HG03025 (cell line): ENCODE results near the gene EXOC6.

Experiments used
- ATAC-seq: cut with Tn5 transposase; IDR thresholded peaks from one replicate; pipeline ENCODE4 v1.9.1; 2021; ENCODE audit warnings: mild to moderate bottlenecking, moderate library complexity; ENCODE audit not compliant: unreplicated experiment, low FRiP score

The EXOC6 gene

GRCh38 chr10:92848441-92849233 lies at the start of gene EXOC6:
TSS of gene EXOC6 (plus strand) at chr10:92848520. CDS start at chr10:92848534, 14 bp downstream.
- ATAC-seq, result peak; percentile 80

- no peak for ATAC-seq
Measured at GRCh38 chr10:92799568-92799967, 48.8 kb upstream of the EXOC6 start.

GRCh38 chr10:92800134-92800733 lies 48.1 kb upstream of the EXOC6 start:
- no peak for ATAC-seq

- ATAC-seq, result no peak
Measured at GRCh38 chr10:92801978-92802872, 46.1 kb upstream of the EXOC6 start.

- ATAC-seq, result no peak
Measured at GRCh38 chr10:92809840-92810239, 38.5 kb upstream of the EXOC6 start.

- ATAC-seq, result no peak
Measured at GRCh38 chr10:92810934-92811532, 37.3 kb upstream of the EXOC6 start.

GRCh38 chr10:92811986-92812385 lies 36.3 kb upstream of the EXOC6 start:
- no peak for ATAC-seq

- ATAC-seq, result no peak
Measured at GRCh38 chr10:92813979-92814378, 34.3 kb upstream of the EXOC6 start.

- no peak for ATAC-seq
Measured at GRCh38 chr10:92814790-92815189, 33.5 kb upstream of the EXOC6 start.

- ATAC-seq, result no peak
Measured at GRCh38 chr10:92816091-92816531, 32.2 kb upstream of the EXOC6 start.

GRCh38 chr10:92822060-92822634 lies 26.2 kb upstream of the EXOC6 start:
- ATAC-seq, result no peak

- no peak for ATAC-seq
Measured at GRCh38 chr10:92822964-92823363, 25.4 kb upstream of the EXOC6 start.

- ATAC-seq, result no peak
Measured at GRCh38 chr10:92826061-92826460, 22.3 kb upstream of the EXOC6 start.

- ATAC-seq, result no peak
Measured at GRCh38 chr10:92826504-92826903, 21.8 kb upstream of the EXOC6 start.

GRCh38 chr10:92829042-92829785 lies 19.1 kb upstream of the EXOC6 start:
- no peak for ATAC-seq

GRCh38 chr10:92829786-92830377 lies 18.4 kb upstream of the EXOC6 start:
- no peak for ATAC-seq

GRCh38 chr10:92830478-92831389 lies 17.6 kb upstream of the EXOC6 start:
- no peak for ATAC-seq

- ATAC-seq, result no peak
Measured at GRCh38 chr10:92832121-92832520, 16.2 kb upstream of the EXOC6 start.
